ENCODE measurements around the gene MARCKSL1.

DNA sequence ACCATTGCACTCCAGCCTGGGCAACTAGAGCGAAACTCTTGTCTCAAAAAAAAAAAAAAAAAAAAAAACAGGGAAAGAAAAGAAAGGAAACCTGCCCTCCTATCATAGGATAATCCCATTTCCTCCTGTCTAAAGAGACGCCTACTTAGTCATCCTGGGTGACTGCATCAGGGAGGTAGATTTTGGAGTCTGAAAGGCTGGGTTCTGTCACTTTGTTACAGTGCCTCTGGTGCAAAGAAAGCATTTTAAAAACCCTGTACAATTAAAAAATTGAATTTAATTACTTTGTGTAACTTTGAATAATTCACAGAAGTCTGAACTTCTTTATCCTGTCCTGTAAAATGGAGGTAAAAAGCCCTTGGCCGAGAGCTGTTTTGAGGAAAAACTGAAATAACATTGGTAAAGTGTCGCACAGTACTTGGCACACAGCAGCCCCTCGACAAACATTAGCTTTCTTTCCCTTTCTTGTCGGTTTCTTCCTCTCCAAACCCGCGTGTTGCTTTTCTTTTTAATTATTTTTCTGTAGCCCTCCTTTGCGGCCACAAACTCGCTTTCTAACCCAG is 44.8 kb downstream of the MARCKSL1 start:
- TF ChIP-seq, protein P1, sequence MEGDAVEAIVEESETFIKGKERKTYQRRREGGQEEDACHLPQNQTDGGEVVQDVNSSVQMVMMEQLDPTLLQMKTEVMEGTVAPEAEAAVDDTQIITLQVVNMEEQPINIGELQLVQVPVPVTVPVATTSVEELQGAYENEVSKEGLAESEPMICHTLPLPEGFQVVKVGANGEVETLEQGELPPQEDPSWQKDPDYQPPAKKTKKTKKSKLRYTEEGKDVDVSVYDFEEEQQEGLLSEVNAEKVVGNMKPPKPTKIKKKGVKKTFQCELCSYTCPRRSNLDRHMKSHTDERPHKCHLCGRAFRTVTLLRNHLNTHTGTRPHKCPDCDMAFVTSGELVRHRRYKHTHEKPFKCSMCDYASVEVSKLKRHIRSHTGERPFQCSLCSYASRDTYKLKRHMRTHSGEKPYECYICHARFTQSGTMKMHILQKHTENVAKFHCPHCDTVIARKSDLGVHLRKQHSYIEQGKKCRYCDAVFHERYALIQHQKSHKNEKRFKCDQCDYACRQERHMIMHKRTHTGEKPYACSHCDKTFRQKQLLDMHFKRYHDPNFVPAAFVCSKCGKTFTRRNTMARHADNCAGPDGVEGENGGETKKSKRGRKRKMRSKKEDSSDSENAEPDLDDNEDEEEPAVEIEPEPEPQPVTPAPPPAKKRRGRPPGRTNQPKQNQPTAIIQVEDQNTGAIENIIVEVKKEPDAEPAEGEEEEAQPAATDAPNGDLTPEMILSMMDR (IDR thresholded peaks at IDR 0.05 in 4 of 5, conservative IDR thresholded peaks at IDR 0.05 in 1 of 5): no peak
- no peak for TF ChIP-seq POLR2A (IDR thresholded peaks at IDR 0.05)

Measured in gastrocnemius medialis (tissue), 4 donors.